Measurements from ENCODE around the gene CPA4.
A peak's percentile ranks its signal among the peaks of the same experiment; 100 is the strongest.

Gene CPA4

GRCh38 chr7:130274983-130275591, 17.9 kb upstream of the CPA4 start:
- no peak for DNase-seq (ENCODE audit: low read depth in 3 of 3)

DNA sequence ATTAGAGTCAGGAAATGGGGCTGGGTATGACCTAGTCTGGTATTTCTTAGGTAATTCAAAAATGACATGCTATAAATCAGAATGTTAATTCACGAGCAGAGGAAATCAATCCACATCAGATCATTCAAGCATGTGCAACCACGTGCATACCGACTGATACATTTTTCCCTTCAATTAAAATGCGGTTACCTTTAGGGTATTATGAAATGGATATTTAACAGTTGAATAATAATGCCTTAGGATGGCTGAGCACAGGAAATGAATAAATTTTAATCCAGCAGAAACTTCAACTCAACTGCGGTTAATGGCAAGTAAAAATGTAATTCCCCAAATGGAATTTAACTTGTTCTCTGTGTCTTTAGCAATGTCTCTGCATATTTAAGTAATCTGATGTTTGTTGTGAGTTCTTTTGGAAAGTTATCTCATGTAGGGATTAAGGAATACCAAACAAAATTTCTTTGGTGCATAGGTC, 17.1 kb upstream of the CPA4 start:
- DNase-seq (ENCODE audit: low read depth in 3 of 3): no peak

DNA sequence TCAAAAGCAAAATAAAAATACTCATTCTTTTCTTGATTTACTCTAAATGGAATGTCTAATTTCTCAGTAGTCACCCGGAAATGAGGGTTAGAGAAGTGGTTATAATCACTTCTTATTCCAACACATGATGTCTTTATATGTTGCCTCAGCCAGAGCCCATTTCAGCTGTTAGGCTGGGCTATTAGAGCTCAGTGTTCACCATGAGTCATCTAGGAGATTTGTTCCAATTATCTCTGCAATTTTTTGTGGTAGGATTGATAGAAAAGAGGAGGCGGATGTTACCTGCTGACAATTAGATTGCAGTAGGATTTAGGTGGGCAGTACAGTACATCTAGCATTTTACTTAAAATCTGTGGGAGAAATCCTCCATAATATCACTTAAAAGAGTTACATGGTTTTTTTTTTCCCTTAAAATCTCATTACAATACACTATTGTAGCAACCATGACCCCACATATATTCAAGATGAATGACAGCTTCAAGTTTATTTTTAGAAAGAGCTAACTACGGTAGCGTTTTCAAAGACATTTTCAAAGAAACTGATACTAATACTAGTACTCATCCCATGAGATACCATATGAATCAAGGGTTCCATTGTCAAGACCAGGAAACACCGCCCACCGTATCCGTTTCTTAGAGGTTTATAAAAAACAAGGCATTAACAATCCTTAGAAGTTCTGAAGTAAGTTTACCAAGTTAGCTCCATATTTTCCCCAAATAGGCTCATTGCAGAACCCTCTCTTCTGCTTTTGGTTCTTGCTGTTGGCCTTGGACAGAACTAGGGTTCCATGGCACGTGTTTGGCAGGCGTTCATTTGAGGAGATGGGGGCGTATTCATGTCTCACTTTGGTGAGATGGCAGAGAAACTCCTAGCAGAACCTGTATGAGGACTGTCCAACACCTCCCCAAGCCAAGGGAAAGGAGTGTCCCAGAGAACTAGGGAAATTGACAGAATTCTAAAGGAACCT, 15.9 kb upstream of the CPA4 start:
- DNase-seq (ENCODE audit: low read depth in 3 of 3): peak; percentile 37 to 50 (median 44)

- no peak for DNase-seq (ENCODE audit: low read depth in 3 of 3)
Observed at GRCh38 chr7:130277763-130278643, 15.0 kb upstream of the CPA4 start.

DNA sequence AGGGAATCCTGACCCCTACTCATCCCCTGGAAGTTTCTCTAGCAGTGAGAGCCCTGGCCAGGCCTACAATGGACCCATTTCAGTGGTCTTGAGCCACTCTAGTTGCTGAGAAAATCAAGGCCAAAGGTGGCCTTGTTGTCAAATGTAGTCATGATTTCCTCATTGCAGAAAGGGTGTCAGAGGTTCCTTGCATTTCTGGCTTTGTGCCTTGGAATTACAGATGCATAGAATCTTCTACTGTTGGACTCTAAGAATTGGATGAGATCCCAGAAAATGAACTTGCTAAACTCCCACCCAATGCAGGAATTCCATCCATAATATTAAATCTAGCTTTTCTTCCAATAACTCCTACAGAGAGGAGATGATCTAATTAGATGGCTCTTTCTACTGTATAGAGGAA, 14.1 kb upstream of the CPA4 start:
- DNase-seq (ENCODE audit: low read depth in 3 of 3): no peak

DNA sequence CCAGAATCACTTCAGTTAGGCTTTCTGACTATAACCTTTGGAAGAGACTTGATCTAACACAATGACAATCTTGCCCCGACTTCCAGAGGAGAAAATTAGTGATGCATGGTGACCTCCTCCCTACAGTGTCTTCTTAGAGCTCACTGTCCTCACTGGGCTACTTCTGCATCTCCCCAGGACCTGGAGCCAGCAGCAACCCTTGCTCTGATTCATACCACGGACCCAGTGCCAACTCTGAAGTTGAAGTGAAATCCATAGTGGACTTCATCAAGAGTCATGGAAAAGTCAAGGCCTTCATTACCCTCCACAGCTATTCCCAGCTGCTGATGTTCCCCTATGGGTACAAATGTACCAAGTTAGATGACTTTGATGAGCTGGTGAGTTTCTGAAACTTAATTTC, 13.7 kb upstream of the CPA4 start:
- no peak for DNase-seq (ENCODE audit: low read depth in 3 of 3)

DNA sequence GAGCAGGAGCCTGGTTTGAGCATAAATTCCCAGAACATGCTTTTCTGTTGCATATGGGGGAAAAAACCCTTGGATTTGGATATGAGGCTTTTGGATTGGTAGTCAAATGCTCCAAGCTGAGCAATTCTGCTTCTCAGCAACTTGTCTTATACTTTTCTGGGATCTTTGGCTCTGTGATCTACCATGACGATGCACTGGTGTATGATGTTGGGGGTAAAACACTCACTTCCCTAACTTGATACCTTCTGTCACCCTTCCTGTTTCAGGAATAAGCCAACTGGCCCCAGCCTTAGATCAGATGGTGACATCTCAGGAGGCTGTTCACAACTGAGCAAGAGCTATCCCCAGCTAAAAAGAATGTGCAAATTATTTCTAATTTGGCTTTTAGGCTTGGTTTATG, 13.1 kb upstream of the CPA4 start:
- no peak for DNase-seq (ENCODE audit: low read depth in 3 of 3)

DNA sequence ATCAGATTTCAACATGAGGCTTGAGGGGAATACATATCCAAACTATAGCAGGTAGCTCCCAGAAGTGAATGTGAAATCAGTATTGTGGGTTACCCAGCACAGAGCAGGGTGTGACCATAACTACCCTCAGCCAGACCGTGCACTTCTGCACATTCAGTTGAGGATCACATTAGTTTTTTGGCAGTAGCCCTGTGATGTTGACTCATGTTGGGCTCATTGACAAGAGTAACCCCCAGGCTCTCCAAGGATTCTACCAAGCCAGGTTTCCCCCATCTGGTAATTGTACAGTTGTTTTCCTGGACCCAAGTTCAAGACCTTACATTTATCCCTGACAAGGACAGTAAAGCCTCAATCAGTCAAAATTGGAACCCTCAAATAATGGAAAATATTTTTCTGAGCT, 11.7 kb upstream of the CPA4 start:
- DNase-seq (ENCODE audit: low read depth in 3 of 3): no peak

- no peak for DNase-seq (ENCODE audit: low read depth in 3 of 3)
Observed at GRCh38 chr7:130286881-130287280, 6.1 kb upstream of the CPA4 start.

GRCh38 chr7:130288168-130288567, 4.8 kb upstream of the CPA4 start:
- DNase-seq (ENCODE audit: low read depth in 3 of 3): no peak

DNA sequence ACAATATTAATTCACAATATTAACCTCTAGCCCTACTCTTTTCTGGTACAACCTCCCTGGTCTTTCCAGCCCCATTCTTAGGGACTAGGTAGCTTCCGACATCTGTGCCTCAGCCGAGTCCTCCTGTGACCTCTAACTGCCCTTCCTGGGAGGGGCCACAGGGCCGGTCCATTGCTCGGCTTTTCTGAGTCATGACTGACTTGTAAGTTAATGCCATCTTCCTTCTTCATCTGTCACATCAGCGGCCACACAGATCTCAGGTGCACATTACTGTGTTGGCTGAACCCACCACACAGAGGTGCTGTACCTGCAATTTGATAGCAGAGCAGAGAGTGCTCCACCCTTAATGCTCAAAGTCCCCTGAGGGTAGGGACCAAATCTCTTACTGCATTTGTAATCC, 4.1 kb upstream of the CPA4 start:
- no peak for DNase-seq (ENCODE audit: low read depth in 3 of 3)

GRCh38 chr7:130289478-130289877, 3.5 kb upstream of the CPA4 start:
- DNase-seq (ENCODE audit: low read depth in 3 of 3): no peak

- DNase-seq (ENCODE audit: low read depth in 3 of 3): no peak
Observed at GRCh38 chr7:130290745-130291144, 2.2 kb upstream of the CPA4 start.

DNA sequence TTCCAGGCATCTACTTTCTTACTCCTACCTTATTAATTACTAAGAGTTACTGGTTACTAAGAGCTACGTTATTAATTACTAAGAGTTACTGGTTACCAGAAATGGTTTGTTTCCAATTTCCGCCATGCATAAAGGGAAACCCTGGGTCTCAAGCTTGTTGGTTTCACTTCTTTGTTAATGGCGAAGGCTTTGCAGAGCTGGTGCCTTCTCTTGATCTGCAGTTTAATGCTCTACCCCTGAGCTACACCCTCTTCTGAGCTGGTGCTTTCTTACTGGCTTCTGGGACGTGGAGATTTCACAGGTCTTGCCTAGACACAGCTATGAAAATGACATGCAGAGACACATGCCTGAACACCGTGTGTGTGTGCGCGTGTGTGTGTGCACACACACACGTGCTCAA, 560 bp downstream of the CPA4 start:
- DNase-seq (ENCODE audit: low read depth in 3 of 3): no peak

GRCh38 chr7:130294314-130294713, 1.4 kb downstream of the CPA4 start:
- no peak for DNase-seq (ENCODE audit: low read depth in 3 of 3)

DNA sequence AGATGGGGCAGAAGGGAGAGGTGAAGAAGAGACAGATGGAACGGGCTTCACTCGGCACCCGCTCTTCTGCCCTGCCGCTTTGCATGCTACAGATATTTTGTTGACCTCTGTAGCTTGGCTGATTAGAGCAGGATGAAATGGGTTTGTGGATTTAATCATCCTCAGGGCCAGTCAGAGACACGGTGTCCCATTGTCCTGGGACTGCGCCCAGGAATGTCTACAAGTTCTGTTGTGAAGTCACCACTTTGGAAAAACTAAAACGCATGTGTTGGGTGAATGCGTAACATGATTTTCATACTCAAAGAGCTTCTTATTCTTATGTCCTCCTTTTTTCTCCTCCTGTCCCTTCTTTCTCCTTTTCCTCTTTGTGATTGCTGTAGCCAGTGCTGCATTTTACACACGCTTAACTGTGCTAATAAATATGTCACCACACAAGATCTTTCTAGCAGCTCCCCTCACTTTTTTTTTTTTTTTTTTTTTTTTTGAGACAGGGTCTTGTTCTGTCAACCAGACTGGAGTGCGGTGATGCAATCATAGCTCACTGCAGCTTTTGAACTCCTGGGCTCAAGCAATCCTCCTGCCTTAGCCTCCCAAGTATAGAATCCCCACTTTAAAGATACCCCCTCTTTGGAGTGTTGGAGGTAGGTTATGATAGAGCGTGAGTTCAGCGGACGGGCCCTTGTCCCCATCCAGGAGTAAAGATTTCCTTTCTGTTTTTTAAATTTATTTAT, 3.4 kb downstream of the CPA4 start:
- no peak for DNase-seq (ENCODE audit: low read depth in 3 of 3)

GRCh38 chr7:130297628-130298543, 4.9 kb downstream of the CPA4 start:
- no peak for DNase-seq (ENCODE audit: low read depth in 3 of 3)

- no peak for DNase-seq (ENCODE audit: low read depth in 3 of 3)
Observed at GRCh38 chr7:130298544-130299326, 5.8 kb downstream of the CPA4 start.

- no peak for DNase-seq (ENCODE audit: low read depth in 3 of 3)
Observed at GRCh38 chr7:130299866-130300265, 6.9 kb downstream of the CPA4 start.

All from stimulated activated CD4-positive, alpha-beta T cell treated with anti-CD3 and anti-CD28 coated beads, TNF-alpha, amount 100 ng/mL, for 48 hours (primary cell).